Left colon (tissue), 2 donors: ENCODE data around the gene ZFAND6. TPM values are rescaled to one million over a fixed set of nuclear protein-coding genes. Genes with fewer than 3 reads are reported as not detected.
"Not testable (repeated sequence)": the region's sequence is repeated elsewhere in the genome, so short reads cannot be mapped to it uniquely, and the experiment has no call there.

Source experiments
- ATAC-seq: fragments of 200-7000 bp; cut with Tn5 transposase; one replicate; pipeline ENCODE4 v1.9.1; 2020; ENCODE audit warnings: mild to moderate bottlenecking, moderate library complexity
- DNase-seq, 2 donors: peaks; one replicate each; pipeline ENCODE4 v3.0.0-alpha.2; 2020
- intact Hi-C, 2 donors: fragments of 100-400 bp; cut with DNase I in 1 of 2; cut with micrococcal nuclease in 1 of 2; formaldehyde crosslinking; loops; one replicate each; pipeline versions ENCODE4 v1.11.2 to v1.14.0; 2022; cut with DNase I, micrococcal nuclease
- long read RNA-seq: library from polyadenylated mRNA; unstranded; transcript quantifications from one replicate; pipeline ENCODE4 v2.0.0, GENCODE V29; 2021
- total RNA-seq, 2 donors: library from RNA; stranded (reverse); fragmentation: NEBNext Ultra II Directional; extraction: Animal tissue kit (Norgen Biotek cat#: 25700); gene quantifications; one replicate each; pipeline ENCODE4 v1.2.1, GENCODE V29; 2021
- donor health status: DM: no; HTN: no; CAD: no.
- donor health status: DM: yes; HTN: yes; CAD: no.

Gene ZFAND6
- total RNA-seq, result 10 to 100 TPM; 66.7 to 87.1 TPM
- long read RNA-seq, transcript ZFAND6-201 (7 exons, 1,814 nt), result minor isoform, 18 of 124 reads
- long read RNA-seq, transcript ZFAND6-220 (6 exons, 891 nt), result major isoform, 54 of 124 reads
- long read RNA-seq, partial matches to known transcripts, result 12 of 124 reads
- long read RNA-seq, other reads (novel, unspliced or antisense), result 35 of 124 reads

DNA sequence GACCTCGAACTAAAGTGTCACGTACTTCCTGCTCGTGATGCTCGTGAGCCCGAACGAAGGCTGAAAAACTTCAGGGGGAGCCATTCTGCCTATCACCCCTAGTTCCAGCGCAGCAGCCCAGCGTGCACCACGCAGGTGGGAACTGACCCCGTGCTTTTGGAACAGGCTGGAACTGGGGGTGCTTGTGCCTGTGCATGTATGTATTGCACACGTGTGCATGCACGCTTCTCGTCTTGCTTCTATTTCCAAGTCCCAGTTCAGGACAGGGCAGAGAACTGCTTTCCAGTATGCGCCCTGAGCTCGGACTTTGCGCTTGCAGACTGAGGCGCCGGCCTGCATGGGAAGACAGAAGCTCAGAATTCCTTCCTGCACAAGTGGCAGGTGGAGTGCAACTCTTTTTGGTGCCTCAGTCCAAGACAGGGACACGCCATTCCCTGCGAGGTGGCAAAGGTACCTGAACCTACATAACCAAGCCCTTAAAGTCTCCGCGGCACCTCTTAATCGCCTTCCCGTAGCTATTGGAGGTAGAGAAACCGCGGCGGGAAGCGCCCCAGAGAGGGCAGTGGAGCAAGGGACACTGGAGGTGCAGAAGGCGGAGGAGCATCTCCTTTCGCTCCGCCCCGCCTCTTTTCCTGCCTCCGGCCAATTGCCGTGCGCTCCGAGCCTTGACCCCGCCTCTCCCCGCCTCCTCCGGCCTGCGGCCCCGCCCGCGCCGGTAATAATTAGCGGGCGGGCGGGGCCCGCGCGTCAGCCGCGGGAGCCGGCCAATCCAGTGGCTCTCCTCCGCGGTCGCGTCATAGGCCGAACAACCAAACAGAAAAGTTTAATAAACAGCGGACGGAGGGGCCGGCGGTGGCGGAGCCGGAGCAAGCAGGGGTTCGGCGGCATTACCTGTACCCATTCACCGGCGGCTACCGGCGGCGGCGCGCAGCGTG is at the start of gene ZFAND6:
TSS of gene ZFAND6 (plus strand) at position 826 of the 935 bp plus-strand sequence. CDS start 60,669 bp downstream, outside the sequence.
- DNase-seq (peak; percentile 96 to 98), ATAC-seq (peak; percentile 90)
- intact Hi-C loops, result no loop called here

DNA sequence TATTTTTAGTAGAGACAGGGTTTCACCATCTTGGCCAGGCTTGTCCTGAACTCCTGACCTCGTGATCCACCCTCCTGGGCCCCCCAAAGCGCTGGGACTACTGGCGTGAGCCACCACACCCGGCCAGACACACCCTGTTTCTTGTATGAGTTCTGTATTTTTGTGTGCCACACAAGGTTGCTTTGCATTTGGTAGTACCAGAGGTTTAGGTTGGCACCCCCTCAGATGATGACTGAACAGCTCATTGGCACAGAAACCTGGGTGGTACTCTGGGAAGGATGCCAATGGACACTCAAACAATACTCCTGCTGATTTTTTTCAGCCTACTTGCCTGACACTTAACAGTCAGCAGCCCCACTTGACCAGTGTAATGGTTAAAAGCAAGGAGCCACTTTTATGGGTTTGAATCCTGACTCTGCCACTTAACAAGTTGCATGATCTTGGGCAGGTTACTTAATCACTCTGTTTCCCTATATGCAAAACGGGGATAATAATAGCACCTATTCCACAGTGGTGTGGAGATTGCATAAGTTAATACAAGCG is 49.3 kb upstream of the ZFAND6 start:
- DNase-seq (no peak), ATAC-seq (no peak)
- intact Hi-C loops, result no loop called here

GRCh38 chr15:80011041-80011523 is 48.4 kb upstream of the ZFAND6 start:
- DNase-seq, ATAC-seq, intact Hi-C loops: not testable (repeated sequence)

DNA sequence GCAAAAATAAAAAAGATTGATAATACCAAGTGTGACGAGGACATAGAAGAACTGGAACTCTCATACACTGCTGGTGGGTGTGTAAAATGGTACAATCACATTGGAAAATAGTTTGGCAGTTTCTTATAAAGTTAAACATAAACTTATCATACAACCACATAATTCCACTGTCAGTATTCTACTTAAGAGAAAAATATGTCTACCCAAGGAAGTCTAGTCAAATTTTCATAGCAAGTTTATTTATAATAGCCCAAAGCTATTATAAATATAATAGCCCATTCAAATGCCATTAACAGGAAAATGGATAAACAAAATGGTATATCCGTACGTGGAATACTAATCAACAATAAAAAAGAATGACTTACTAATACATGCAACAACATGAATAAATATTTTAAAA is 47.9 kb upstream of the ZFAND6 start:
- intact Hi-C loops, result no loop called here
- DNase-seq (no peak), ATAC-seq (no peak)

GRCh38 chr15:80012060-80012726 is 47.3 kb upstream of the ZFAND6 start:
- intact Hi-C loops, result no loop called here
- ATAC-seq (no peak), DNase-seq (no peak)

DNA sequence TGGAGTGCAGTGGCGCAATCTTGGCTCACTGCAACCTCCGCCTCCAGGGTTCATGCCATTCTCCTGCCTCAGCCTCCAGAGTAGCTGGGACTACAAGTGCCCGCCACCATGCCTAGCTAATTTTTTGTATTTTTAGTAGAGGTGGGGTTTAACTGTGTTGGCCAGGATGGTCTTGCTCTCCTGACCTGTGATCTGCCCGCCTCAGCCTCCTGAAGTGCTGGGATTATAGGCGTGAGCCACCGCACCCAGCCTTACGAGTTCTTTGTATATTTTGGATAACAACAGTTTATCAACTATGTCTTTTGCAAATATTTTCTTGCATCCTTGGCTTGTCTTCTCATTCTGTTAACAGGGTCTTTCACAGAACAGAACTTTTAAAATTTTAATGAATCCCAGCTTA is 45.3 kb upstream of the ZFAND6 start:
- not testable (repeated sequence) for ATAC-seq

DNA sequence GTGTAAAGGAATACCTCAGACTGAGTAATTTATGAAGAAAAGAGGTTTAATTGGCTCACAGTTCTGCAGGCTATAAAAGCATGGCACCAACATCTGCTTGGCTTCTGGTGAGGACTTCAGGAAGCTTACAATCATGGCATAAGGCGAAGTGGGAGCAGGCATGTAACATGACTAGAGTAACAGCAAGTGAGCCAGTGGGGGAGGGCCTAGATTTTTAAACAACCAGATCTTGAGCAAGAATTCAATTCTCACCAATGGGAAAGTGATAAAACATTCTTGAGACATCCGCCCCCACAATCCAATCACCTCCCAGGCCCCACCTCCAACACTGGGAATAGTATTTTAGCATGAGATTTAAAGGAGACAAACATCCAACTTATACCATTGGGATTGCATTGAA is 44.3 kb upstream of the ZFAND6 start:
- intact Hi-C loops, result no loop called here
- ATAC-seq (no peak), DNase-seq (no peak)

More for the DNA sequence above, 45.3 kb upstream of the ZFAND6 start:
- intact Hi-C loops, DNase-seq: not testable (repeated sequence)

DNA sequence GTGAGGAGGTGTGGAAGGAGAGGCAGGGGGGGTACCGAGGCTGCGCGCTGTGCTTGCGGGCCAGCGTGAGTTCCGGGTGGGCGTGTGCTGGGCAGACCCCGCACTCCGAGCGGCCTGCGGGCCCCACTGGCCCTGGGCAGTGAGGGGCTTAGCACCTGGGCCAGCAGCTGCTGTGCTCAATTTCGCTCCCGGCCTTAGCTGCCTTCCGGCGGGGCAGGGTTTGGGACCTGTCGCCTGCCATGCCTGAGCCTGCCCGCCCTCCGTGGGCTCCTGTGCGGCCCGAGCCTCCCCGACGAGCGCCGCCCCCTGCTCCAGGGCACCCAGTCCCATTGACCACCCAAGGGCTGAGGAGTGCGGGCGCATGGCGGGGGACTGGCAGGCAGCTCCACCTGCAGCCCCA is 43.0 kb upstream of the ZFAND6 start:
- ATAC-seq, intact Hi-C loops, DNase-seq: not testable (repeated sequence)

DNA sequence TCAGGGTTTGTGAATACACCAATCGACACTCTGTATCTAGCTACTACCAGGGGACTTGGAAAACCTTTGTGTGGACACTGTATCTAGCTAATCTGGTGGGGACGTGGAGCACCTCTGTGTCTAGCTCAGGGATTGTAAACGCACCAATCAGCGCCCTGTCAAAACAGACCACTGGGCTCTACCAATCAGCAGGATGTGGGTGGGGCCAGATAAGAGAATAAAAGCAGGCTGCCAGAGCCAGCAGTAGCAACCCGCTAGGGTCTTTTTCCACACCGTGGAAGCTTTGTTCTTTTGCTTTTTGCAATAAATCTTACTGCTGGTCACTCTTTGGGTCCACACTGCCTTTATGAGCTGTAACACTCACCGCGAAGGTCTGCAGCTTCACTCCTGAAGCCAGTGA is 42.3 kb upstream of the ZFAND6 start:
- intact Hi-C loops, ATAC-seq, DNase-seq: not testable (repeated sequence)

- intact Hi-C loops, result no loop called here
- no peak for DNase-seq
- ATAC-seq, result no peak
These were observed 40.2 kb upstream of the ZFAND6 start for GRCh38 chr15:80019168-80019745.

DNA sequence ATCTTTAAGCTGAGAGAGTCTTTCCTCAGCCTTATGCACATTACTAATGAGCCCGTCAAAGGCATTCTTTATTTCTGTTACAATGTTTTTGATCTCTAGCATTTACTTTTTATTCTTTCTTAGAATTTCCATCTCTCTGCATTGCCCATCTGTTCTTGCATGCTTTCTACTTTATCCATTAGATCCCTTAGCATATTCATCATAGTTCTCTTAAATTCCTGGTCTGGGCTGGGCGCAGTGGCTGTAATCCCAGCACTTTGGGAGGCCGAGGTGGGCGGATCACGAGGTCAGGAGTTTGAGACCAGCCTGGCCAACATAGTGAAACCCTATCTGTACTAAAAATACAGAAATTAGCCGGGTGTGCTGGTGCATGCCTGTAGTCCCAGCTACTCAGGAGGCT is 39.3 kb upstream of the ZFAND6 start:
- DNase-seq, ATAC-seq, intact Hi-C loops: not testable (repeated sequence)

GRCh38 chr15:80020731-80021130 is 38.7 kb upstream of the ZFAND6 start:
- DNase-seq (no peak), ATAC-seq (no peak)
- intact Hi-C loops, result no loop called here

- ATAC-seq (no peak), DNase-seq (no peak)
- intact Hi-C loops, result no loop called here
These were observed 33.2 kb upstream of the ZFAND6 start for GRCh38 chr15:80026310-80026709.

- ATAC-seq (no peak), DNase-seq (no peak)
- intact Hi-C loops, result no loop called here
These were observed 32.7 kb upstream of the ZFAND6 start for GRCh38 chr15:80026754-80027153.

- intact Hi-C loops, result no loop called here
- ATAC-seq (no peak), DNase-seq (no peak)
These were observed 30.5 kb upstream of the ZFAND6 start for GRCh38 chr15:80028937-80029336.

GRCh38 chr15:80031841-80032240 is 27.6 kb upstream of the ZFAND6 start:
- DNase-seq (peak; percentile 36 to 43), ATAC-seq (peak; percentile 85)
- intact Hi-C loops, result no loop called here

DNA sequence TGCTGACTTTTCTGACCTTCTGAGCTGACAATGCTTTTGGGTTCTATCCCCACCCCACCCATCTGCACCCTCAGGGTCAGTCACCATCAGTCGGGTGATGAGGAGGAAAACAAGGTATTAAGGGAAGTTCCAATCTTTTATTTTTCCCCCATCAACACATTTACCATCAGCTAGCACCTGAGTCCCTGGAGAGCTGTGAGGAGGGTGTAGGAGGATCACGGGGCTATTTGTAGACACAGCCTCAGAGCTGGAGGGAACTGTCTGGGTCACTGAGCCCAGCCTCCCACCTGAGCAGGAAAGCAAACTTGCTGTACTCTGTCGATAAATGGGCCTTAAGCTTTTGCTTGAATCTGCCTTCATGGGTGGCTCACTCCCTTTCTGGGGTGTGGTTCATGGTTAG is 24.8 kb upstream of the ZFAND6 start:
- no peak for ATAC-seq
- intact Hi-C loops, result no loop called here
- no peak for DNase-seq

GRCh38 chr15:80036071-80036470 is 23.4 kb upstream of the ZFAND6 start:
- ATAC-seq, result no peak
- intact Hi-C loops, result no loop called here
- no peak for DNase-seq
